NAMALWA (cell line): ENCODE results near the gene HACL1.
"Not testable (repeated sequence)": the region's sequence is repeated elsewhere in the genome, so short reads cannot be mapped to it uniquely, and the experiment has no call there.

Experiments
- DNase-seq: peaks from one replicate; pipeline ENCODE4 v3.0.0-alpha.2; 2015; ENCODE audit warnings: low spot score

HACL1 gene

DNA sequence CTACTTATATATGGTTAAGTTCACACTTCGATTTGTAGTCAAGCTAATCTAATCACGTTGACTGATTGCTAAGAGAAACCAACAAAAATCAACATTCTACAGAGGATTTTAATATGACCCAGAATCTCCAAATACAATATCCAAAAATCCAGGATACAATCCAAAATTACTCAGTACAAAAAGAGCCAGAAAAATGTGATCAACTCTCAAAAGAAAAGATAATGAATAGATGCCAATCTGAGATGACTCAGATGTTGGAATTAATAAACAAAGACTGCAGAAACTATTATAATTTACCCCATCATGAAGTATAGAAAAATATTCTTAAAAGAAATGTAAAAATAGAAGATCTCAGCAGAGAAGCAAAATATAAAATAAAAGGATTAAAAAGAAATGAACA lies 22.3 kb downstream of the HACL1 start:
- no peak for DNase-seq

DNA sequence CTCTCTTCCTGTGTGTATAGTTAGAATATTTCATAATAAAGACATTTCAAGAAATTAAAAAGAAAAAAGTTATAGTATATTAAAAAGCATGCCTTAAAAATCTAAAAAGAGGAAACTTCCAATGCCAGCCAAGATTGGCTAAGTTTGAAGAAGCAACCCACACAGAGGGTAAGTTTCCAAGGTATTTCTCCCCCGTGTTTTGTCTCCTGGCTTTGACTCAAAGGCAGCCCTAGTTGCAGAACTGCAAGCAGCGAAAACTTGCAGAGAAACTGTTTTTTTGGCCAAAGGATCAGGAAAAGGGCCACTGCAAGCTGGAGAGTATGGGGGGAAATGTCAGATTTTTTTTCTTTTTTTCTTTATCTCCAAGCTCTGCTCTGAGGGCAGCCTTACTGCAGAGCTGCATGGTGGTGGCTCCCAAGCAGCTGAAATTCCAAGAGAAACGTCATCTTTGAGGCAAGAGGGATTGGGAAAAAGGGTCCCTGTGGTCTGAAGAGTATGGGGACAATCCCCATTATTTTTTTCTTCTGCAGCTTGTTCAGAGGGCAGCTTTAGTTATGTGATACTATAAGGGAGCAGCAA lies 23.0 kb downstream of the HACL1 start:
- no peak for DNase-seq

DNA sequence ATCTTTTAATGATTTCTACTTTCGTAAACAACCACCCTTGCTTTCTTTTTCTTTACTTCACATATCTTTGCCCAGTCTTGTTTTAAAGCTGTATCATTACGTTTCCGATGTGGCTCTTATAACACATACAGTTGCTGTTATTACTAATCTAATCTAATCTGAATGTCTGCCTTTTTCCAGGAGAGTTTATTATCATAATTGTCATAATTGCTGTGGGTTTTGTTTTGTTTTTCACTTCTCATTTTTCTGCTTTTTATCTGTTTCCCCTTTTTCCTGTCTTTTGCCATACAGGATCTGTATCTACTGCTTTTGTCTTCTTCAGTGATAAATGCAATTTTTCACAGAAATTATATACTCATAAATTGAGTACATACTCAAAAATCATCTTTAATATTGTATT lies 24.9 kb downstream of the HACL1 start:
- no peak for DNase-seq

DNA sequence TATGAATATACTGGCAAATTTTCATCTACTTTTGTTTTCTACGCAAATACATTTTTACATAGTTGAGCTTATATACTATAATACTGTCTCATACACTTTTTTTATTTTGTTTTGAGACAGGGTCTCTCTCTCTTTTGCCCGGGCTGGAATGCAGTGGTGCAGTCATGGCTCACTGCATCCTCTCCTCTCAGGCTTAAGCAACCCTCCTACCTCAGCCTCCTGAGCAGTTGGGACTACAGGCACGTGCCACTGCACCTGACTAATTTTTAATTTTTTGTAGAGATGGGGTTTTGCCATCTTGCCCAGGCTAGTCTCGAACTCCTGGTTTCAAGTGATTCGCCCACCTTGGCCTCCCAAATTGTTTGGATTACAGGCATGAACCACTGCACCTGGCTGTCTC lies 25.9 kb downstream of the HACL1 start:
- DNase-seq = no peak

DNA sequence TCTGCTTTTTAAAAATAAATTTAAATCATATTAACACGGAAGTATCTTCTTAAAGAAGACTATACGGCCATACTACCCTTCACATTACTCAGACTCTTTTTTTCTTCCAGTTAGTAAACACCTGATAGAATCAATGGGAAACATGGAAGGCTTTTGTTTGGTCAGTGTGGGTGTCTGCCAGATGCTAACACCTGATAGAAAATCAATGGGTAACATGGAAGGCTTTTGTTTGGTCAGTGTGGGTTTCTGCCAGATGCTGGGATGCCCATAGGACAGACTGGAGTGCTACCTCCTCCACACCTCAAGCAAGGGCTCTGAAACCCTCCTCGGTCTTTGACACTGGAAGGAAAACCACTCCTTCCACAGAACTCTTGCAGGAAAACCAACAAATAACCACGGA lies 29.2 kb downstream of the HACL1 start:
- DNase-seq = no peak

DNA sequence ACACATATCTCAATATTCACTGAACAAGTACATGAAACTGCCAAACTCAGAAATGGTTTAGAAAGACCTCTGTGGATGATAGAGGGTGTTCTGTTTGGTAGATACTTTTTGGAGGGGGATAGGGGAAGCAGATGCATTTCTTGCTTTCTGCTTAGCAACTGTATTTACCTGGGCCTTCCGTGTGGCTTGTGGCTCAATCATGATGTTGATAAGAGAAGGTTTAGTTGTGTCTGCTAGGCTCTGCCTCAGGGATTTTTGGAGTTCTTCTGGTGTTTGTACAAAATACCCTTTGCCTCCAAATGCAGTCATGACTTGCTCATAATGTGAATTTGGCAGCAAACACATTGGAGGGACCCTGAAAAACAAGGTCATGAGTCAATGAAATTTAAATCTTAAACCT lies 38.2 kb downstream of the HACL1 start:
- no peak for DNase-seq

DNA sequence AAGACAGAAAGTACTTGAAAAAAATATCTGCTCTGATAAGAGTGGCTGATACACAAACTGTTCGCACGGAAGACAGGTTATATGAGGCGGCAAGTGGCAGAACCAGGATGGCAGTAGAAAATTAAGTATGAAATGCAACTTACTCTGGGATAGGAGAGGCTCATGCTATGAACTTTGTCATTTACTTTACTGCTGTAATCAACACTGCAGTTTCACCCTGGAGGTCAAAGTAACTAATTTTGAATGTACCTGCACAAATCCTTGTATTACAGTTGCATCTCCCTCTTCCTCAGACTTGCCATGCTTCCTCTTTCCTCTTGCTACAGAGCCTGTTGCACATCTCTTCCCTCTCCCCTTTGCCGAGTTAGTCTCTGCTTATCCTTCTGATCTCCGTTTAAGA lies 38.8 kb downstream of the HACL1 start:
- DNase-seq = no peak

DNA sequence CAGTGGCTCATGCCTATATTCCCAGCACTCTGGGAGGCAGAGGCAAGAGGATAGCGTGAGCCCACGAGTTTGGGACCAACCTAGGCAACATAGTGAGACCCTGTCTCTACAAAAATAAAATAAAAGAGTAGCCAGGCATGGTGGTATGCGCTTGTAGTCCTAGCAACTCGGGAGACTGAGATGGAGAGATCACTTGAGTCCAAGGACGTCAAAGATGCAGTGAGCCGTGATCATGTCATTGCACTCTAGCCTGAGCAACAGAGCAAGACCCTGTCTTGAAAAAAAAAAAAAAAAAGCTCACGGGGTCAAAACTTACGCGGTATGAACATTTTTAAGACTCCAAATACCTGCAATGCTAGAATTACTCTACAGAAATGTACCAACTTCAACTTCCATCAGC lies 42.8 kb downstream of the HACL1 start:
- DNase-seq = no peak

DNA sequence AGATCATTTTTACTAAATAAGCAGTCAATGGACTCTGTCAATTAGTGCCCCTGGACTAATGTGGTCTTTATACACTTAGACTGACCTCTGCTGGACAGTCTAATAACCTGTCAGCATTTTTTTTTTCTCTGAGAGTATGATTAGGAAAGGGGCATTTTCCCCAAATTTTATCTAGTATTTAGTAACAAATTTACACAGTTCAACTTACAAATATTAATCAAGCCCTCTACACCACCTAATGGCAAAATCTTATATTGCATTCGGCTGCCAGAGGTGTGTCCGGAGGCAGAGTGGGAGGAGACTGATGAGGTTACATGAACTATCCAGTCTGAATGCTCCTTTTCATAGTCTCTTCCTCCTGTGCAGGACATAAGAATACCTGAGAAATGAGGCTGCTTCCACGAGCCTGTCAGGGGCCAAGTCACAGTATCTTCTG lies 43.8 kb downstream of the HACL1 start:
- peak; percentile 91 for DNase-seq

DNA sequence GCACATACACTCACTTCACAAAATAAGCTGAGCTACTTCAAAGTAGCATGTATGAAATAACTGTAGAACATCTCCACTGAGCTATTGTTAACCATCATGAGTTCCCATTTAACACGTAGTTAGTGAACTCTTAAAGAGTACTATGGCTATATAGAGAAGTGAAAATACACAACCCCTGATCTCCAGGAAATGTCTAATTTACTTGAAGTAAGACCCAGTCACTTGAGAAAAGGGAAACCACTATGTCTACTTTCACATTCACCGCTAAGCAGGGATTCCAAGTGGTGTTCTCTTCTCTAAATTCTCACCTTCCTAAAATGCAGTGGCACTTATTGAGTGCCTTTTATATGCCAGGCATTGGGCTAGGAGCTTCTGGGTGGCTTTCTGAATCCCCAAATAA lies 44.9 kb downstream of the HACL1 start:
- peak; percentile 61 for DNase-seq

DNA sequence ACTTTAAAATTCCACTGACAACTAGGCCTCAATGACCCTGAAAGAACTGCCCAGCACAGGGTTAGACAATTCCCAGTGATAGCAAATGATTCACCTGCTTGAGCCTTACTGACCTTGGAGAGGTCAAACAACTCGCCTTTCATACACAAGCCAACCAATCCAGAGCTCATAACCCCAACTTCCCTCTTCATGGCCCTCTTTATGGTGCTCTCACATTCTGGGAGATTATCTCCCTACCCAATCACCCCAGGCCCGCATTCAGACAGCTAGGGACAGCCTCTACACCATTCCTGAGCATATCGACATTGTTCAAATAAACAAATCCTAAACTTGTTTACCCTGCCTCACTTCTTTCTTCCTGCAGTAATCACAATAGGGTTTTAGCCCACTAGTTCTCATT lies 47.6 kb downstream of the HACL1 start:
- no peak for DNase-seq

DNA sequence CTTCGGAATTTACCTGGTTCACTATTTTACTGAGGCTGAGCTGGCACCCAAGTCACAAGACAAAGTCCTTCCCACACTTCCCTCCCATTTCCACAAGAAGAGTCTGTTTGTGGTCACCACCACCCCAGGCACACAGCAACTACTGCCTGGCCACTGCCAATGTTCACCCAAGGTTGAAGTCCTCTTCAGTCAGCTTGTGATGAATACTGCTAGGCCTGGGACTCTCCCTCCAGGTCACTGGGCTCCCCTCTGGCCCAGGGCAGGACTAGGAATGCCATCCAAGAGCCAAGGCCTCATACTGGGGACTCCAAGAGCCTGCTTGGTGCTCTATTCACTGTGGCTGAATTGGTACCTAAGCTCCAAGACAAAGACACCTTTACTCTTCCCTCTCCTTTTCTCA lies 49.5 kb downstream of the HACL1 start:
- no peak for DNase-seq

DNA sequence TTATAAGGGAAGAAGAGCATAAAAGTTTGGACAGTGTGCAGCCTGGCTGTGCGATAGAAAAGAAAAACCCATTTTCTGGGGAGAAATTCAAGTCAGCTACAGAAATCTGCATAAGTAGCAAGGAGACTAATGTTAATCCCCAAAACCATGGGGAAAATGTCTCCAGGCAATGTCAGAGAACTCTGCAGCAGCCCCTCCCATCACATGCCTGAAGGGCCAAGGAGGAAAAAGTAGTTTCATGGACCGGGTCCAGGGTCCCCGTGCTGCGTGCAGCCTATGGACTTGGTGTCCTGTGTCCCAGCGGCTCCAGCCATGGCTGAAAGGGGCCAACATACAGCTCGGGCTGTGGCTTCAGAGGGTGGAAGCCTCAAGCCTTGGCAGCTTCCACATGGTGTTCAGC lies 51.5 kb downstream of the HACL1 start:
- DNase-seq = no peak

DNA sequence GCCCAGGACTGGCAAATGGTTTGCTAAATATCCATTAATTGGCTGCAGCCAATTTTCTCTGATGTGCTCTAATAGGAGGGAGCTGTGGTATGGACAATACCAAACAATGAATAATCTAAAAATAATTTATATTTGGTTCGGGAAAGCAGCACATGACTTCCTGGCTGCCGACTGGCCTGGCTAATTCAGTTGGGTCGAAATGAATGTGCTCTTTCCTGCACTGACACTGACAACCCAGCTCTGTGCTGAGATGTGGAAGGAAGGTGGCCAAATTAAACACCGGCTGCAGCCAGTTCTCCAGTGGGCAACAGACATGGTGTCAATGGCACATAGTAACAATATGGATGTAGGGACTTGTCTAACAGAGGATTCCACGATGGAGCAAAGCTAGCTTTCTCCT lies 58.8 kb downstream of the HACL1 start:
- no peak for DNase-seq

DNA sequence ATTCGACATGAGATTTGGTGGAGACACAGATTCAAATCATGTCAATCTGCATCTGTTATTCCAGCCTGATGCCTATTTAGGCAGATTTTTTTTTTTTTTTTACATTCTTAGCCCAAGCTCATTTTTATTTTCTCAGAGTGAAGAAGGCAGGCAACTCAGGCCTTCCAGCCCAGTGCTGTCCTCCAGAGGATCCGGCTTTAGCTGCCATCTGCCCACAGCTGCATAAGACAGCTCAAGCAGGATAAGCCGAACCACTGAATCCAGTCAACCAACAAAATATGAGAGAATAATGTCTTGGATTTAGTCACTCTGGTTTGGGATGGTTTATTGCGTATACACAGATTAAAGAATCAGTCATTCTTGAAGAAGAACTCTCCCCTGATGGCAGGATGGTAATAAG lies 60.0 kb downstream of the HACL1 start:
- DNase-seq = no peak

DNA sequence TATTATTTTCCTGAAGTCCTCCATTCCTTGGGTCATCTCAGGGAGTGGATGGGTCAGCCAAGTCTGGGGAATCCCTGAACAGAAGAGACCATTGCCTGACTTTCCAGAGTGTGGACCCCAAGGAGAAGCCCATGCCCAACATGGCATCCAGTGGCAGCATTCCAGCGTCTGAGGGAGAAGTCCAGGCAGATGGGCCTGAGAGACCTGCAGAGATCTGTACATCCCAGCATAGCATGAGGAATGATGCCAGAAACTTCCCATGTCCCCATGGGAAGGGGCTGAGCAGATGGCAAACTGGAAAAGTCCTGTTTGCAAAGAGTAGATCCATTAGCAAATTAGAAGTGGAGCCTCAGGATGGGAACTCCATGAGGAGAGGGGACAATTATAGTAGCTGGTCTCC lies 62.3 kb downstream of the HACL1 start:
- DNase-seq = no peak

DNA sequence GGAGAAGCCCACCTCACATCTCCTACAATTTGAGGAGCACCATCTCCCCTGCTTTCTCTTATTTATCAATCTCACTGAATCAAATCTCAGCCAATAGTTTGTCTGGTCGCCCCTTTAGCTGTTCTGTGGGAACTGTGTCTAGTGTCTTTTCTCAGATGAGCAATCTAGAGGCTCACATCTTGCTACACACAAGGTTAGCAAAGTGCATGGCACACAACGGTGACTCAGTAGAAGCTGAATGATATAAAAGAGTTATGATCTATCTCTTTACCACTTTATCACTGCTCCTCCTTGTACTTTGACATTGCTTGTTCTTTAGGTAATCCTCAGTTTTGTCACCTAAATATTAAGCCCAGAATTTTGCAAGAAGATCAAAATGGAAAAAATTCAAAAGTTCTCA lies 63.0 kb downstream of the HACL1 start:
- DNase-seq = no peak

DNA sequence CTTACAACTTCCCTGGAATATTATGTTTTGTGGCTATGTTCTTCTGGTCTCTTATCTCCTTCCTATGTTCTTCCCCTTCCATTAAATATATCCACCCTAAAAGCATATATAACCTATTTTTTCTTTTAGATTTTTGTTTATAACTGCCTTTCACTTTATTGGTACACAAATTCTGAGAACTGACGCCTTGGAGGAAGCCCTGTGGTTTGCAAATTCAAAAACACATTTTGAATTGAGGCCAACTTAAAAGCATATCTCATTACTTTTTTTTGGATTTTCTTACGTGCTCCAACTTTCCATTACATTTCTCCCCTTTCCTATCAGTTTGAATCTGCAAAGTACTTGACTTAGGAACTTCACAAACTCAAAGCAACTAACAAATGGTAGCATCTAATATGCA lies 64.5 kb downstream of the HACL1 start:
- no peak for DNase-seq

DNA sequence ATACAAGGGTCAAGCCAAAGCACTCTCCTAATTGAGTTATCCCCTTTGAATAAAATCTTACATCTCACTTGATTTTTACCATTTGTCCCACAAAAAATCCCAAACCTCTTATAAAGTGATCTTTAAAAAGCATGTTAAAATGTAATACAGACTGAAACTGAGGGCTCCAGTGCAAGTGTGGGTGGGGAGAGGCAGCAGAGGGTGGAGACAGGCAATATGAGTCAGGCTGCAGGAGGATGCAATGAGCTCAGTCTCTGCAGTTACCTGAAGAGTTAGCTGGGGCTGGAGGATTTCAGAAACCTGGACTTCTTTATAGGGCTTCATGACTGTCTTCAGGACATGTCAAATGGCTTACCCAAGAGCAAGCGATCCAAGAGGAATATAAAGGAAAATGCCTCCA lies 65.6 kb downstream of the HACL1 start:
- DNase-seq = no peak

DNA sequence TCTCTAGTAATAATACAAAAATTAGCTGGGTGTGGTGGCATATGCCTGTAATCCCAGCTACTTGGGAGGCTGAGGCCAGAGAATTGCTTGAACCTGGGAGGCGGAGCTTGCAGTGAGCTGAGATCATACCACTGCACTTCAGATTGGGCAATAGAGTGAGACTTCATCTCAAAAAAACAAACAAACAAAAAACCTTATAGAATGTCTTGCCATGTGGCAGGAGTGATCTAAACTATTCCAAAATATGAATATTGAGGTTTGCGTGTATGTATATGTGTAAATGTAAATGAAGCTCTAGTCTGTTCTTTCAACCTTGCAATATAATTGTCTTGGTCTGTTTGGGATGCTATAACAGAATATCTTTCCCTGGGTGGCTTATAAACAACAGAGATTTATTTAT lies 68.8 kb downstream of the HACL1 start:
- DNase-seq = not testable (repeated sequence)

DNA sequence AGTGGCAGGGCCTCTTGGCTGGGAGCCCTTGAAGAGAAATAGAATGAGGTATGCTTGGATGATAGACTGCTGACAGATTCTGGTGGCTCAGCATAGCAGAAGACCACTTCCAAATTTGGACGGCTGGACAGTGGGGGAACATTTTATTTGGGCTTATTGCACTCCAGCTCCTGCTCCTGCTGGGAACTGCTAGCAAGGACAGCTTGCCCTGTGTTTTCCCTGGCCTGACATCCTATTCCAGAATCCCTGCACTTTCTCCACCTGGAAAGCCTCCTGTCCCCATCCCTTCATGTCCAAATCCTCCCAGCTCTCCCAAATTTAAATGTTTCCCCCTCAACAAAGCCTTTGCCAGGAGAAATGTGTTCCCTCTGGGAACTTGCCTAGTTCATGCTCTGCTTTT lies 70.0 kb downstream of the HACL1 start:
- no peak for DNase-seq

DNA sequence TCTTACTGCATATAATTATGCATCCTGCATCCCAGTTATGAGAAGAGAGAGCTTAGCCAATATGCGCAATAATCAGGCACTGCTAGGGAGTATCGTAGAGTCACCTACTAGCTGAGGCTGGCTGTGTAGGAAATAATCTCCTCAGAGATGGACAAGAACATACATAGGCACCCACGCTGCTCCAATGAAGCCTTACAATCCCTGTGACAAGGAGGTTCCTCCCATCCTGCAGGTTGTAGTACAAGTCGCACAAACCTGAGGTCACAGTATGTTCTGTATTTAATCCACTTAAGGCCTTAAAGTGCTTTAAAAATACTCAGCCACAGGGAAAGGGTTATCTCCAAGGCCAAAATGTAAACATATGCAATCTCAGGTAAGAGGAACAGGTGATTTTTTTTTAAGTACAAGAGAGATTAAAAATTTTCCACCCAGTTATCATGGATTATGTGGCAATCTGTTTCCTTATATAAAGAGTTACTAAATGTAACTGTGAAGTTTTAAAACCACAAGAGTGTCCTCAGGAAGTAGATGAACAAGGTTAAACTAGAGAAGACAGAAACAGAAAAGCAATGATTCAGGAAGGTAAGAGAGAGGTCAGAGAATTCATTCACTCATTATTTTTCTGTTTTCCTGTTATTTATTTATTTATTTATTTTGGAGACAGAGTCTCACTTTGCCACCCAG lies 72.4 kb downstream of the HACL1 start:
- DNase-seq = no peak

DNA sequence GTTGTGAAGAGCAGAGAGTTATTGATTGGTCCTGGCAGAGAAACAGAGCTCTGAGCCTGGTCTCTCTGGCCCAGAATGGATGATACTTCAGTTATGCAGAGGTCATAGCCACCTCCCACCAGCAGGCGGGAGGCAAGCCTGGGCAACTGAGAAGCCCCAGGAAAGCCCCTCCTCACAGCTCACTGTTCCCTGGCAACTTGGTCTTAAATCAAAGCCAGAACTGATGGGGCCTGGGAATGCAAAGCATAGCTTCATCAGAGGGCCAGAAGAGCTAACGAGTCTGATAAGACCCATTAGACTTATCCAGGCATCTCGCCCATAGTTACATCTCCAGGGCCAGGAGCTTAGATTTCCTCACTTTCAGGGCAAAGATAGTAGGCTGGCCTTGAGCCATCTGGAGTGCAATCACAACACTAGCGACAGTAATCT lies 74.3 kb downstream of the HACL1 start:
- peak; percentile 31 for DNase-seq

DNA sequence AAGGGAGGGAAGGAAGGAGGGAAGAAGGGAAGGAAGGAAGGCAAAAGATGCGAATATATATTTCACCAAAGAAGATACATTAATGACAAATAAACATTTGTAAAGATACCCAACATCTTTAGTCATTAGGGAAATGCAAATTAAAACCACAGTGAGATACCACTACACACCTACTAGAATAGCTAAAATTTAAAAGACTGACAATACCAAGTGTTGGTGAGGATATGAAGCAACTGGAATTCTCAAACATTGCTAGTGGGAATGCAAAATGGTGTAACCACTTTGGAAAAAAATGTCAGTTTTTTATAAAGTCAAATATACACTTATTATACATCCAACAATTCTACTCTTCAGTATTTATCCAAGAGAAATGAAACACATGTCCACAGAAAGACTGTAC lies 75.6 kb downstream of the HACL1 start:
- DNase-seq = no peak
